GM12874 (cell line): ENCODE measurements around the gene CACNA1C.

Experiments
- TF ChIP-seq, protein P1 (sequence below): IDR thresholded peaks from 2 replicates; pipeline ENCODE4 v1.5.1; 2011; ENCODE audit warnings: low read depth, mild to moderate bottlenecking, control low read depth, low read length, moderate library complexity; ENCODE audit not compliant: insufficient read depth

Gene CACNA1C

DNA sequence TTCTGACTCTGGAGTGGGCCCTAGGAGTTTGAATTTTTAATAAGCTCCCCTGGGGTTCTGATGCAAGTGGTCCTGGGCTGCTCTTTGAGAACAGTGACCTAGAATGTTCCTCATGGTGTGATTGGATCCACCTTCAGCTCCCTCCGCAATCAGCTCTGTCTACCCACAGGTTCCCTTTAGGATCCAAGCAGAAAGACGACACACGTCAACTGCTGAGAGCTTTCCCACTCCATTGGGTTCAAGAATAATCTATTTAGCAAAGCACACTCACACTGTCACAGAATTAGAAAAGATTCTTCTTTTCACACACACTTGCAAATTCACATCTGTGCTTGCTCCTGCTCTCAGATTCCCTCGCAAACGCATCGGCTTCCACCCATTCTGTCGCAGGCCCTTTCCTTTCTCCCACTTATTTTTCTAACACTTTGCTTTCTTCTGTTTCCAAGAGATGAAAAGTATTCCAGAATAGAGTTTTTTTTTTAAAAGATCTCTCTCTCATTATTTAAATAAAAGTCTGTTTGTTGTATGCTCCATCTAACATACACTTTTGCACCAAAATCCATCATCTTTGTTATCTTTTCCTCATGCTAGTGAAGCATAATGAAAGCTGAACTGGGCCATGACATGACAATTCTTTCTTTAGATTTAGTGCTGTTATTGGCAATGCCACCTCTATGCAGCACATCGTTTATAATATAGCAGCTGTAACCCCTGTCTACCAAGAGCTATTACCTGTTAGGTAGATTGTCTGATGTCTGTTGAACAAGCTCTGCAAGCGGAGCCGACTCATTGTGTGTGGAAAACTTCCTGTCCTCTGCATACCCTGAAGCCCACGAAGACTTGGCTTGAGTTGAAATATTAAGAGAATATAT lies 73.1 kb downstream of the CACNA1C start:
- TF ChIP-seq, protein P1, sequence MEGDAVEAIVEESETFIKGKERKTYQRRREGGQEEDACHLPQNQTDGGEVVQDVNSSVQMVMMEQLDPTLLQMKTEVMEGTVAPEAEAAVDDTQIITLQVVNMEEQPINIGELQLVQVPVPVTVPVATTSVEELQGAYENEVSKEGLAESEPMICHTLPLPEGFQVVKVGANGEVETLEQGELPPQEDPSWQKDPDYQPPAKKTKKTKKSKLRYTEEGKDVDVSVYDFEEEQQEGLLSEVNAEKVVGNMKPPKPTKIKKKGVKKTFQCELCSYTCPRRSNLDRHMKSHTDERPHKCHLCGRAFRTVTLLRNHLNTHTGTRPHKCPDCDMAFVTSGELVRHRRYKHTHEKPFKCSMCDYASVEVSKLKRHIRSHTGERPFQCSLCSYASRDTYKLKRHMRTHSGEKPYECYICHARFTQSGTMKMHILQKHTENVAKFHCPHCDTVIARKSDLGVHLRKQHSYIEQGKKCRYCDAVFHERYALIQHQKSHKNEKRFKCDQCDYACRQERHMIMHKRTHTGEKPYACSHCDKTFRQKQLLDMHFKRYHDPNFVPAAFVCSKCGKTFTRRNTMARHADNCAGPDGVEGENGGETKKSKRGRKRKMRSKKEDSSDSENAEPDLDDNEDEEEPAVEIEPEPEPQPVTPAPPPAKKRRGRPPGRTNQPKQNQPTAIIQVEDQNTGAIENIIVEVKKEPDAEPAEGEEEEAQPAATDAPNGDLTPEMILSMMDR = no peak

GRCh38 chr12:2126676-2127406 lies 74.1 kb downstream of the CACNA1C start:
- TF ChIP-seq, protein P1 = no peak

DNA sequence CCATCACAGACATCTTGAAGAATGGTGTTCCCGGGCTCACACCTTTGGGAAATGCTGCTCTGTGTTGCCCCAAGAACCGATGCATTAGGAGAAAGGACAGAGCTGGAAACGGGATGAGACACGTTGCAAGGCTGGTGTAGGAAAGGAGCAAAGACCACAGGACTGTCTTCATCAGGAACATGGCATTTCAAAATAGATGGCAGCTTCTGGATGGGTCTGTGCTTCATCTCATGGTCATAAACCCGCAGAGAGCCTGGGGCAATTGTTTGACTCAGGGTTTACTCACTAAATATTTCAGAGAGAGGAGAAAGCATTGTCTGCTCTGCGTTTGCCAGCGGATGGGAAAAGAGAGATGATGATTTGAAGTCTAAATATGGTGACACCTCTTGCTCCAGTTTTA lies 76.3 kb downstream of the CACNA1C start:
- TF ChIP-seq, protein P1 = no peak

DNA sequence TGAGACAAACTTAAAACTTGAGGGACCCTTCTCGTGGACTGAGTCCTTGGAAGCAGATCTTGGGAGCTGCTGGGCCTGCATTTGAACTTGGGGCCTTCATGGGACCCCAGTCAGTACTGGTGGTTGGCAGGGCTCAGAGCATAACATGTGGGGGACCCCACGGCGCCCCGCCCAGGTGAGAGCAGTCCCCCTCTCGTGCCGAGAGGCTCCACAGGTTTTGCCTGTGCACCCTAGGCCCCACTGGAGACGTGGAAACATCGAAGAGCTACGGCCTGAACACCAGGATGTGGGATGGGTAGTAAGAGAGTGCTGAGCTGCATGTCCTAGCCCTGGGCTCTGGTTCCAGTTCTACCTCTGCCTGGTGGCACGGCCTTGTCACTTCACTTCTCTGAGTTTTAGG lies 84.1 kb downstream of the CACNA1C start:
- TF ChIP-seq, protein P1 = no peak

GRCh38 chr12:2137711-2138110 lies 84.9 kb downstream of the CACNA1C start:
- TF ChIP-seq, protein P1 = no peak

GRCh38 chr12:2138294-2138693 lies 85.5 kb downstream of the CACNA1C start:
- TF ChIP-seq, protein P1 = no peak

DNA sequence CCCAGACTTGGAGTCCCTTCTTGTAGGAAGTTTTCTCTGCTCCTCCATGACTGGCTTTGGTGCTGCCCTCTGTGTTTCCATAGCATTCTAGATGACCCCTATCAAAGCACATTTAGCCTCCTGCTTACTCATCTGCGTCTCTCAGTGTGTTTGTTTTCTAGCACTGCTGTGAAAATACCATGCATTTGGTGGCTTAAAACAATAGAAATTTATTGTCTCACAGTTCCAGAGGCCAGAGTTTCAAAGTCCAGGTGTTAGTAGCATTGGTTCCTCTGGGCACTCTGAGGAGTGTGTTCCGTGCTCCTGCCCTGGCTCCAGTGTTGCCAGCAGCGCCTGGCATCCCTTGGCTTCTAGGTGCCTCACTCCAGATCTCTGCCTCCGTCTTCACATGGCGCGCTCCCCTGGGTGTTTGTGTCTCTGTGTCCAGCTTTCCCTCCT lies 86.1 kb downstream of the CACNA1C start:
- TF ChIP-seq, protein P1 = no peak
